Left colon (tissue), 2 donors: ENCODE results near the gene NDUFS5. TPM values are rescaled to one million over a fixed set of nuclear protein-coding genes. Genes with fewer than 3 reads are reported as not detected.
"Not testable (repeated sequence)": the region's sequence is repeated elsewhere in the genome, so short reads cannot be mapped to it uniquely, and the experiment has no call there.

Experiments used
- ATAC-seq: fragments of 200-7000 bp; cut with Tn5 transposase; one replicate; pipeline ENCODE4 v1.9.1; 2020; ENCODE audit warnings: mild to moderate bottlenecking, moderate library complexity
- DNase-seq, 2 donors: peaks; one replicate each; pipeline ENCODE4 v3.0.0-alpha.2; 2020
- intact Hi-C, 2 donors: fragments of 100-400 bp; cut with DNase I in 1 of 2; cut with micrococcal nuclease in 1 of 2; formaldehyde crosslinking; loops; one replicate each; pipeline versions ENCODE4 v1.11.2 to v1.14.0; 2022; cut with DNase I, micrococcal nuclease
- total RNA-seq, 2 donors: library from RNA; stranded (reverse); fragmentation: NEBNext Ultra II Directional; extraction: Animal tissue kit (Norgen Biotek cat#: 25700); gene quantifications; one replicate each; pipeline ENCODE4 v1.2.1, GENCODE V29; 2021
- donor health status: DM: no; HTN: no; CAD: no.
- donor health status: DM: yes; HTN: yes; CAD: no.

The NDUFS5 gene
- total RNA-seq, 2 donors from 2014 or later, result 171 to 193 TPM

DNA sequence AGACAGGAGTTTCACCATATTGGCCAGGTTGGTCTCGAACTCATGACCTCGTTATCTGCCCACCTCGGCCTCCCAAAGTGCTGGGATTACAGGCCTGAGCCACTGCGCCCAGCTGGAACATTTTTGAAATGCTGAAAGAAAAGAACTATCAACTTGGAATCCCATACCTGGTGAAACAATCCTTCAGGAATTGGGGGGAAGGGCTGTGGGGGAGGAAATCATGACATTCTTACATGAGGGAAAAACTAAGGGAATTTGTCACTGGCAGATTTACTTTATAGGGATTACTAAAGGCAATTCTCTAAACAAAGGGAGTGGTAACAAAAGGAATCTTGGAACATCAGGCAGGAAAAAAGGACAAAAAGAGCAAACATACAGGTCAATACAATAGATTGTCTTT, 25.8 kb downstream of the NDUFS5 start:
- intact Hi-C loops, result no loop called here
- no peak for DNase-seq
- no peak for ATAC-seq

DNA sequence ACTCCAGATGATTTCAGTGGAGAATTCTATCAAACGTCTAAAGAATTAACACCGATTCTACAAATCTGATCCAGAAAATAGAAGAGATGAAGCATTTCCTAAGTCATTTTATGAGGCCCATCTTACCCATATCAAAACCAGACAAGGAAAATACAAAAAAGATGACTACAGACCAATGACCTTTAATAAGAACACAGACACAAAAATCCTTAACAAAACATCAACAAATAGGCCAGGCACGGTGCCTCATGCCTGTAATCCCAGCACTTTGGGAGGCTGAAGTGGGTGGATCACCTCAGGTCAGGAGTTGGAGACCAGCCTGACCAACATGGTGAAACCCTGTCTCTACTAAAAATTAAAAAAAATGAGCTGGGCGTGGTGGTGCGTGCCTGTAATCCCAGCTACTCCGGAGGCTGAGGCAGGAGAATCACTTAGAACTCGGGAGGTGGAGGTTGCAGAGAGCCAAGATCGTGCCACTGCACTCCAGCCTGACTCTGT, 29.1 kb downstream of the NDUFS5 start:
- ATAC-seq, intact Hi-C loops, DNase-seq: not testable (repeated sequence)

GRCh38 chr1:39061516-39061915, 35.4 kb downstream of the NDUFS5 start:
- intact Hi-C loops, ATAC-seq, DNase-seq: not testable (repeated sequence)

DNA sequence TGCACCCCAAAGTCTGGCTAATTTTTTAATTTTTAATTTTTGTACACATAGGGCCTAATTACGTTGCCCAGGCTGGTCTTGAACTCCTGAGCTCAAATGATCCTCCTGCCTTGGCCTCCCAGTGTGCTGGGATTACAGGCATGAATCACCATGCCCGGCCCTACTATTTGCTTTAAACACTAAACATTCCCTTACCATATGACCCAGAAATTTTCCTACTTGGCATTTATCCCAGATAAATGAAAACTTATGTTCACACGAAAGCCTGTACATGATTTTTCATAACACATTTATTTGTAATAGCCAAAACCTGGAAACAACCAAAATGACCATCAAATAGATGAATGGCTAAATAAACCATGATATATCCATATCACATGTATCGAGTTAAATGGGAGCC, 35.8 kb downstream of the NDUFS5 start:
- no peak for DNase-seq
- ATAC-seq, result no peak
- intact Hi-C loops, result no loop called here

DNA sequence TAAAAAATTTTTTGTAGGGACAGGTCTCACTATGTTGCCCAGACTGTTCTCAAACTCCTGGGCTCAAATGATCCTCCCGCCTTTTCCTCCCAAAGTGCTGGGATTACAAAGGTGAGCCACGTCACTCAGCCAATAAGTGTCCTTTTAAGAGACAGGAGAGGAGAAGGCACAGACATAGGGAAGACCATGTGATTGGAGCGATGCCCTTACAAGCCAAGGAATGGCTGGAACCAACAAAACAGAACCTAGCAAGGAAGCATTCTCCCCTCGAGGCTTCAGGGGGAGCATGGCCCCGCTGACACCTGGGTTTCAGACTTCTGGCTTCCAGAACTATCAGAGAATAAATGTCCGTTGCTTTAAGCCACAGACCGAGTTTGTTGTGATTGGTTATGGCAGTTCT, 37.0 kb downstream of the NDUFS5 start:
- intact Hi-C loops, result no loop called here
- no peak for ATAC-seq
- no peak for DNase-seq

DNA sequence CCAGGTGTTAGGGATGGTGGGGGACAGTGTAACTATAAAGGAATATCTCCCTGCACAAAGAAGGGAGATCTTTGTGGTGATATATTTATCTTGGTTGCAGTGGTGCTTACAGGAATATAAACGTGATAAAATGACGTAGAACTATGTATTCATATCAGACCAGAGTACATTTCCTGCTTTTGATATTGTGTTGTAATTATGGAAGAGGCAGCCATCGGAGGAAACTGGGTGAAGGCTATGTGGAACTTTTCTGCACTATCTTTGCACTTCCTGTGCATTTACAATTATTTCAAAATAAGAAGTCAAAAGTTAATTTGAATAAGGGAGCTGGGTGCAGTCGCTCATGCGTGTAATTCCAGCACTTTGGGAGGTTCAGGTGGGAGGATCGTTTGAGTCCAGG, 37.6 kb downstream of the NDUFS5 start:
- intact Hi-C loops, result no loop called here
- DNase-seq, result no peak
- ATAC-seq, result peak; percentile 71

GRCh38 chr1:39065542-39065941, 39.4 kb downstream of the NDUFS5 start:
- ATAC-seq, result peak; percentile 88
- no peak for DNase-seq
- intact Hi-C loops, result no loop called here

GRCh38 chr1:39068227-39068626, 42.1 kb downstream of the NDUFS5 start:
- ATAC-seq, intact Hi-C loops, DNase-seq: not testable (repeated sequence)

GRCh38 chr1:39071557-39071956, 45.4 kb downstream of the NDUFS5 start:
- ATAC-seq, intact Hi-C loops: not testable (repeated sequence)

DNA sequence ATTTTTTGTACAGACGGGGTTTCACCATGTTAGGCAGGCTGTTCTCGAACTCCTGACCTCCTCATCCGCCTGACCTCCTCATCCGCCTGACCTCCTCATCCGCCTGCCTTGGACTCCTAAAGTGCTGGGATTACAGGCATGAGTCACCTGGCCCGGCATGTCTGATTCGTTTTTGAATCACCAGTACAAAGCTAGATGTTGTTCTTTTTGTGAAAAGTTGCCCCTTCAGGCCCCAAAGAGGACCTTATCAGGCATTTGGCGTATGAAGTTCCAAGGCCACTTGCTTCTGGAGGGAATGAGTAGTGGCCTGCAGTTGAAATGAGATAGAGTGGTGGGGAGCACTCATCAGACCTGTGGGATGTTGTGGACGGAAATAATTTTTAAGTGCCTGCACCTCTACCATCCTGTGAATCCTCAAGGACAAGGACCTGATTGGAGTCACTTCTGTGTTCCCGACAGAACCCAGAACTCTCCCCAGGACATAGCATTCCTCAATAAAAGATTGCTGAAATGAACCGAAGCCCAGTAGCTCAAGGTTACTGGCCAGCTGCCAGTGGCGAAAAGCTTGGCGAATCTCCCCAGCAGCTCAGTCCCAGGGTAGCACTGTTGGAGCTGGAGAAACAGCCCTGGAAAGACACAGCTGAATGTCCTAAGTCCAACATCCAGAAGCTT, 50.1 kb downstream of the NDUFS5 start:
- intact Hi-C loops, result no loop called here
- ATAC-seq, result no peak
- DNase-seq, result peak; percentile 39 to 45

More at GRCh38 chr1:39071557-39071956, 45.4 kb downstream of the NDUFS5 start:
- not testable (repeated sequence) for DNase-seq

GRCh38 chr1:39076799-39077148, 50.6 kb downstream of the NDUFS5 start:
- DNase-seq (no peak), ATAC-seq (no peak)
- intact Hi-C loops, result no loop called here

GRCh38 chr1:39080269-39080826, 54.2 kb downstream of the NDUFS5 start:
- no peak for ATAC-seq

GRCh38 chr1:39080831-39081270, 54.7 kb downstream of the NDUFS5 start:
- no peak for DNase-seq
- intact Hi-C loops, result no loop called here
- ATAC-seq, result no peak

More at GRCh38 chr1:39080269-39080826, 54.2 kb downstream of the NDUFS5 start:
- DNase-seq, result no peak
- intact Hi-C loops, result no loop called here

GRCh38 chr1:39081271-39082009, 55.3 kb downstream of the NDUFS5 start:
- intact Hi-C loops, result no loop called here
- ATAC-seq, result peak; percentile 74
- peak in 1 of 2 donors; percentile 42 for DNase-seq

GRCh38 chr1:39082010-39082799, 56.1 kb downstream of the NDUFS5 start:
- intact Hi-C loops, result no loop called here

GRCh38 chr1:39082811-39083576, 56.8 kb downstream of the NDUFS5 start:
- no peak for ATAC-seq
- intact Hi-C loops, result no loop called here
- DNase-seq, result no peak

More at GRCh38 chr1:39082010-39082799, 56.1 kb downstream of the NDUFS5 start:
- no peak for ATAC-seq
- no peak for DNase-seq

- ATAC-seq, result no peak
- intact Hi-C loops, result no loop called here
- no peak for DNase-seq
Observed at GRCh38 chr1:39084191-39084590, 58.0 kb downstream of the NDUFS5 start.
